ENCODE data around the gene NFIB.

DNA sequence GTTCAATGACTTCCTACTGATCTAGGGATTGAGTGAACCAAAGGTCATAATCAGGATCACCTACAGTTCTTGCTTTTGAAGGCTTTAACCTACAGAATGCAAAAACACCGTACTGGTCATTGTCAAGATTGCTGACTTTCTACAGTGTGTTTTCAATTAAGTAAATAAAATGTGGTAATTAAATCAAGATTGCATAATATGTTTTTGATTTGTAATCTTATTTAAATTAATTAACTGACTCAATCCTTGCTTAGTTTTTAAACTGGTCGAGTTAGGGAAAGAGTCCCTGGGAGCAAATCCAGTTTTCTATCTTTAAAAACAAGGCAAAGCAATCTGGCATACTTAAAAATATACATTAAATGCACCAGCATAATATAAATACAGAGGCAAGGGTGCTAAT lies 125.9 kb downstream of the NFIB start:
- TF ChIP-seq, protein P1, sequence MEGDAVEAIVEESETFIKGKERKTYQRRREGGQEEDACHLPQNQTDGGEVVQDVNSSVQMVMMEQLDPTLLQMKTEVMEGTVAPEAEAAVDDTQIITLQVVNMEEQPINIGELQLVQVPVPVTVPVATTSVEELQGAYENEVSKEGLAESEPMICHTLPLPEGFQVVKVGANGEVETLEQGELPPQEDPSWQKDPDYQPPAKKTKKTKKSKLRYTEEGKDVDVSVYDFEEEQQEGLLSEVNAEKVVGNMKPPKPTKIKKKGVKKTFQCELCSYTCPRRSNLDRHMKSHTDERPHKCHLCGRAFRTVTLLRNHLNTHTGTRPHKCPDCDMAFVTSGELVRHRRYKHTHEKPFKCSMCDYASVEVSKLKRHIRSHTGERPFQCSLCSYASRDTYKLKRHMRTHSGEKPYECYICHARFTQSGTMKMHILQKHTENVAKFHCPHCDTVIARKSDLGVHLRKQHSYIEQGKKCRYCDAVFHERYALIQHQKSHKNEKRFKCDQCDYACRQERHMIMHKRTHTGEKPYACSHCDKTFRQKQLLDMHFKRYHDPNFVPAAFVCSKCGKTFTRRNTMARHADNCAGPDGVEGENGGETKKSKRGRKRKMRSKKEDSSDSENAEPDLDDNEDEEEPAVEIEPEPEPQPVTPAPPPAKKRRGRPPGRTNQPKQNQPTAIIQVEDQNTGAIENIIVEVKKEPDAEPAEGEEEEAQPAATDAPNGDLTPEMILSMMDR (optimal IDR thresholded peaks at IDR 0.05 in 1 of 3, IDR thresholded peaks at IDR 0.05 in 1 of 3, conservative IDR thresholded peaks at IDR 0.05 in 1 of 3; ENCODE audit: extremely low read depth in 1 of 3, insufficient read depth in 2 of 3, low read length in 3 of 3), result no peak
- TF ChIP-seq EZH2 (IDR thresholded peaks at IDR 0.05; ENCODE audit: low read length), result no peak

Data from keratinocyte (primary cell).